NCI-H1436 (cell line): ENCODE results near the gene NCMAP.

Experiments used
- DNase-seq: peaks from one replicate; lab custom pipeline; 2025; lab: John Stamatoyannopoulos, UW

Gene NCMAP

DNA sequence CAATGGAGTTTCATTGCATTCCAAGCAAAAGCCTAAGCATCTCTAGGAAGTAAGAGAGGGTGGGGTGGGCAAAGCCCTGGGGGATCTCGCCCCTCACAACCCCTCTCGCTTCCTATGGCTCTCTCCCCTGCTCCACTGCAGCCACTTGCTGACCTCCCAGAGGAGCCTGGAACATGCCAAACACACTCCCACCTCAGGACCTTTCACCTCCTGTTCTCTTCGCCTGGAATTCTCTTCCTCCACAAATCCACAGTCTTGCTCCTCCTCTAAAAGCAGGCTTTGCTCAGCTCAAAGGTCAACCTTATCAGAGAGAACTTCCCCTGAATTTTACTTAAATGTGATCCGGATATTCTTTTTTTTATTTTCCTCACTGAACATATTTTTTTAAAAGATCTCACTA is 66.3 kb downstream of the NCMAP start:
- no peak for DNase-seq

DNA sequence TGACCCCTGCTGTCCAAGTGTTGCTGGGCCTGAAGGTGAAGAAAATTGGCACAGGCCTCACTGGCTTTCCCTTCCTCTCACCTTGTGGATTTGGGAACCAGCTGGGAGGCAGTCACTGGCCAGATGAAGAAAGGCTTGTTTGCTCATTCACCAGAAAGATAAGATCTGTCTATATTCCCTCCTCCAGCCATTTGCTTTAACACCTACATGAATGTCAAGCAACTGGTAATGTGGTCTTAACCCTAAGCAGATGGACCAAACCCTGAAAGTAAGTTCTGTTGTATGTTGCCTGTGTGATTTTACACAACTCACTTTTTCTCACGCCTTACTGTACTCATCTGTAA is 76.9 kb downstream of the NCMAP start:
- DNase-seq, result no peak

DNA sequence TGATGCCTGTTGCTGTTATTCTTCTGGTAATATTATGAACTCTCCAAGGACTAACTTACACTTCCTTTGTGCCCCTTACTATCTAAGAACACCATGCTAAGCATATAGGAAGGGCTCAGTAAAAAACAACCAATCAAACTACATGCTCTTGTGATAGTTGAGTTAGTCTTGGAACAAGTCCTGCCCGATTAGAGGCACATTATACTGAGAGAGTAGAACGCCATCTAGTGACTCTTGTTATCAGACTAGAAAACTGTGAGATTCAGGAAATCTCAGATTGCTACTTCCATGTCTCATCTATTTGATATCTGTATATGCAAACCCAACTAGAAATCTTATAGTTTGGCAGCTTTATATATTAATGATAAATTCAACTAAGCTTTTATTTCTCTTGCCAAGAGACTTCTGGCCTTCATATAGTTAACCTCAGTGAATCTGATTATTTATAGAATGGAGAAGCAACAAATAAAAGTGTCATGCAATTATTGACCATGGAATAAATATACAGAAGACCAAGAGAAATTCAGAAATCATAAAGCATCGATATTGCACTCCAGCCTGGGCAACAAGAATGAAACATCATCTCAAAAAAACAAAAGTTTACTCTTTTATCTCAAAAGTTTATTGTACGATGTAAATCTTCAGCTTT is 79.4 kb downstream of the NCMAP start:
- peak; percentile 71 for DNase-seq

DNA sequence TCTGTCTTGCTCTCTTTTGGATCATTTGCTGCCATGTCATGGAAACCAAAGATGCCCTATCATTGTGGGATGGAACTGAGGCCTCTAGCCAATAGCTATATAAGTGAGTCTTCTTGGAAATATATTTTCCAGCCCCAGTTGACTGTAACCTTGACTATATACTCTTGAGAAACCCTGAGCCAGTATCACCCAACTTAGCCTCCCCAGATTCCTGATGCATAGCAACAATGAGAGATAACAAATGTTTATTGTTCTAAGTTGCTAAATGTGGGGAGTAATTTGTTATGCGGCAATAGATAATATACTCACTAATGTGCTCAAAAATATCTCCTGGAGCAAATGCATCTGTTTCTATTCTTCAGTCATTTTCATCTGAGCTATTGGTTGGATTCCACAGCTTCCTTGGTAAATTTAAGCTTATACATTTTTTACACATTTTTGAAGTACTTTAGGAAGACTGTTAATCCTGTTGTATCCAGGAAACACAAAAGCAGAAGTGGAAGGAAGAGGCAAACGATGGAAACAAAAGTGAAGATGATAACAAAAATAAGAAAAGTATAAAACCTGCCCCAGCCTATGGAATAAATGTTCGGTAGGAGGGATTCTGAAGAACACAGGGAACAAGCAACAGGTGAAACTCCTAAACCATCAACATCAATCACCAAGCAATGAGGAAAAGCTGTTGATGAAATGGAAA is 80.9 kb downstream of the NCMAP start:
- no peak for DNase-seq

DNA sequence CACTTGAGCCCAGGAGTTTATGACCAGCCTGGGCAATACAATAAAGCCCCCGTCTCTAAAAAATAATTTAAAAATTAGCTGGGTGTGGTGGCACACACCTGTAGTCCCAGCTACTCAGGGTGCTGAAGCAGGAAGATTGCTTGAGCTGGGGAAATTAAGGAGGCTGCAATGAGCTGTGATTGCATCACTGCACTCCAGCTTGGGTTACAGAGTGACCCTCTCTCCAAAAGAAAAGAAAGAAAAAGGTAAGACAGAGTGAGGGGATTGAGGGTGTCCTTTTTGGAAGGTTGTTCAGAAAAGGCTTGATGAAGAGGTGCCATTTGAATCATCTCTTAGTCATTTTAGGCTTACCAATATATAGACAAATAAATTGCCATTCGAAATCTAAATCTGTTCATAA is 83.2 kb downstream of the NCMAP start:
- no peak for DNase-seq

DNA sequence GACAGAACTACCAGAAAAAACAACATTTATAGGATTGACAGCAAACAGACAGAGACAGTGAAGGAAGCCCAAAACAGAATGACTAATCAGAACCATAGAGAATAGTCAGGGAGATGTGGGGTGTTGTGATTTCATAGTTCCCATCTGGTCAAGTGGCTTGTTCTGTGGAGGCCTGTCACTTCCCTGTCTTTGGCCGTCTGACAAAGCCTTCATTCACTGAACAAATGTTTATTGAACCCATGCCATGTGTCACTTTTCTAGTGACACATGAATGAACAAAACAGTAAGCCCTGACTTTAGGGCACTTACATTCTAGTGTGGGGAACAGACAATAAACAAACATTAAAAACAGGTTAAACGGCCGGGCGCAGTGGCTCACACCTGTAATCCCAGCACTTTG is 84.0 kb downstream of the NCMAP start:
- no peak for DNase-seq

DNA sequence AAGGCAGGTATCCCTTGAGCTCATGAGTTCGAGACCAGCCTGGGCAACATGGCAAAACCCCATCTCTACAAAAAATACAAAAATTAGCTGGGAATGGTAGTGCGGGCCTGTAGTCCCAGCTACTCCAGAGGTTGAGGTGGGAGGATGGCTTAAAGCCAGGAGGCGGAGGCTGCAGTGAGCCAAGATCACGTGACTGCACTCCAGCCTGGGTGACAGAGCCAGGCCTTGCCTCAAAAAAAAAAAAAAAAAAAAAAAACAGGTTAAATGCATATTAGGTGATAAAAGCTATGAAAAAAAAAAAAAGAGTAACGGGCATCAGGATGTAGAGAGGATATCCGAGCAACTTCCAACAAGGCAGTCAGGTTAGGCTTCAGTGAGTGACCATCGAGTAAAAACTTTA is 84.4 kb downstream of the NCMAP start:
- DNase-seq, result no peak

DNA sequence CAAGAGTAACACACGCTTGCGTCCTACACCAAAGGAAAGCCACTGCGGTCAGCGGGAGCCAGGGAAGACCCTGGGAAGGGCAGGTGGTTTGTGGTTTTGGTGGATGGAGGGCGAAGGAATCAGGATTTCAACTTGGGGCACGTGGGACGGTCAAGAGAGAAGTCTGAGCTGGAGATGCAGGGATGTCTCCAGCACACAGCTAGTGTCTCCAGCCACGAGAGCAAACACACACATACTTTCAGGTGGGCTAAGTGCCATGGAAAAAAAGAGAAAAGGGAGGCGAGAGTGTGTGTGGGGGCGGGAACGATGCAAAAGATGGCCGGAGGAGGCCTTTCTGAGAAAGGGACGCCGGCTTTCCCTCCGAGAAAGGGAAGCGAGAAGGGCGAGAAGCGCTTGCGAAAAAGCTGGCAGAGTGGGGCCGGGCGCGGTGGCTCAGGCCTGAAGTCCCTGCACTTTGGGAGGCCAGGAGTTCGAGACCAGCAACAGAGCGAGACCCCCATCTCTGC is 85.8 kb downstream of the NCMAP start:
- DNase-seq, result no peak

DNA sequence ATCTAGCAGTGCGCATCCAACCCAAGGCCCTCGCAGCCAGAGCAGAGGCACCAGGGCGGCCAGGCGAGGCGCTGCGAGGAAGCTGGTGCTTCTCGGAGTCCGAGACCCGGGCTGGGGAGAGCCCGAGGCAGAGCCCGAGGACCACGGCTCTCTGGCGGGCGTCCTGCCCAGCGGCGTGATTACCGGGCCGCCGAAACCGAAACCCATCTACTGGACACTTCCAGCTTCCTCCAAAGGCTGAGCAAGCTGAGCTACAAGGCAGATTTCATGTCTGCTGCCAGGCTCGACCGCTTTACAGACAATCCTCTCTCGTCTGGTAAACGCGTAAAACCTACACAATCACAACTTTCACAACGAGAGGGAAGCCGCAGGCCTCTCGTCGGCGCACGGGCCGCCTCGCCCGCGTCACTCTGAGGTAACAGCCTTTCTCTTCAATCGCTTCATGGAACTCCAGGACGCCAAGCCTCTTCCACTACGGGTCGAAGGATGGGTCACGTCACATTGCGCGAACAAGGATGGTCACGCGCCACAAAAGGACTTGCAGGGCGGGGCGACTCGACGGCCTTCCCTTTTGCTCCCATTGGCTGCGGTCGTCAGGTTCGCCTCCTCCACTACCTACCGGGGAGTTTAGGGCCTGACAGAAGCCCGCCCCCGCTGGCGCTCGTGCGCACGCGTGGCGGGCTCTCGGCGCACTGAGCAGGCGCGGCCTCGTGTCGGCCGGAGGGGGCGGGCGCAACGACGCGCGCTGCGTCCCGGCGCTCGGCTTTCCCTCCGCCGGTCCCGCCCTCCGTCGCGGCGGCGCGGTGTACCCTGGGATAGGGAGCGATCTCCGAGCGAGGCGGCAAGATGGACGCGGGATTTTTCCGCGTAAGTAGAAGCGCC is 86.8 kb downstream of the NCMAP start, which contains the start of gene SRRM1:
SRRM1 (plus strand) TSS at position 822 of the 882 bp plus-strand sequence; CDS start at position 847, 25 bp downstream.
- DNase-seq, result peak; percentile 99

DNA sequence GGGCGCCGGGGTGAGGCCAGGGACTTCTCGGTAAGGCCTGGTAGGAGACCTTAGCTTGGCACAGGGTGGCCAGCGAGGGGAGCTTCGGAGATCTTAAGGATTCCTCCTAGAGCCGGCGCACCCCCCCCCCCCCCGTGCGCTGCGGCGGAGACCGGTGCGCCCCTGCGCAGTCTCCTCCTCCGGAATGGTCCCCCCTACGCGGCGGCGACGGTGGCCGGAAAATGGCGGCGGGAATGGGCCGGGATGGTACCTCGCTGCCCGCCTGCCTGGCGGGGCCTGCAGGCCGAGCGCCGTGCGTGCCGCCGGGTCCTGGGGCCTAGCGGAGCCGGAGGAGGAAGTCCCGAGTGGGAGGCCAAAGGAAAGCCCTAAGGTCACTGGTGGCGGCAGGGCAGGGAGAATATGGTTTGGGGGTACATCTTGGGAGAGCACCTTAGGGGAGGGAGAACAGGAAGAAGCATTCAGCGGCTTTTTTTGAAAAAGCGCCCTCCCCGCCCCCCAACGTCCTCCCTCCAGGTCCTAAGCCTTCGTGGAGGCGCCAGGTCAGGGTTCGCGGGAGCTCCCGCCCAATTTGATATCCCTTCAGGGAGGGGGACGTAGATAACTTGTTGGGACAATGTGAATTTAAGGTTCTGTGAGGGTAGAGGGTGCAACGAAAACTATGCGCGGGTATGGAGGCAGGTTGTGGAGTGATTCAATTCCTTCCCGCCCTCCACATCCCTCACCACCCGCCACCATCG is 87.6 kb downstream of the NCMAP start:
- DNase-seq, result no peak

DNA sequence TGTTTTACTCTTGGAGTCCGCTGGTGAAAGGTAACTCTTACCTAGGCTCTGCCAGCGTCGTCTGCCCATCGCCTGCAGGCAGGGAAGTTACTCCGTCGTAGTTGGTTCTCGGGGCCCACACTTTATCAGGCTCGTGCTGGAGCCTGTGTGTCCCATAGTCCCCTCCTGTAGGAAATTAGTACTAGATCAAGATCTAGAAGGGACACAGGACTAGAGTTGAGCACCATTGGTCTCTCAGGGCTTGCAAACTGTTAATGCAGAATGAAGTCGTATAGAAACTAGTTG is 88.2 kb downstream of the NCMAP start:
- peak; percentile 3 for DNase-seq

DNA sequence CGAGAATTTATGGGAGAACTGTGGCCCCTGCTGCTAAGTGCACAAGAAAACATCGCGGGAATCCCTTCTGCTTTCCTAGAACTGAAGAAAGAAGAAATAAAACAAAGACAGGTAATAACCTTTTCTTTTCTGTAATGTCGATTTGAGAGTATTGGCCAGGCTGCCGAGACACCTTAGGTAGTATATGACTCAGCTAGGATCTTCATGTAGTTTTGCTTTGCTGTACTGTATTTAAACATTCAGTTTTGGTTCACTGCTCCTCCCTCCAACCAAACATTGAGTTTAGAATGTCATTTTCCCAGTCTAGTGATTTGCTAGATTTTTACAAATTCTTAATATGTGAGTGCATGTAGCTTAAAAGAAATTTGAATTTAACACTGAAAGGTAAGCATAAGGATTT is 93.0 kb downstream of the NCMAP start:
- DNase-seq, result no peak

DNA sequence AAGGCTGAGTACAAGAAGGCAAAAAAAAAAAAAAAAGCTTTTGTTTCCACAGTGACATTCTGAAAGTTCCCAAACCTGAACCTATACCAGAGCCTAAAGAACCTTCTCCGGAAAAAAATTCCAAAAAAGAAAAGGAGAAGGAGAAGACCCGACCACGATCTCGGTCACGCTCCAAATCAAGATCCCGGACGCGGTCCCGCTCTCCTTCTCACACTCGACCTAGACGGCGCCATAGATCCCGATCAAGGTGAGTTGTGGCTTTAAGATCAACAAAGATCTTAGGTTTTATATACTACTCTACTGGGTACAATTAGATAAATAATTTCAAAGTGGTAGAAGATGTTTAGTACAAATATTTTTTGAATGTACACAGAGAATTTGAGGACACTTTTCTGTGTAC is 96.5 kb downstream of the NCMAP start:
- DNase-seq, result no peak

DNA sequence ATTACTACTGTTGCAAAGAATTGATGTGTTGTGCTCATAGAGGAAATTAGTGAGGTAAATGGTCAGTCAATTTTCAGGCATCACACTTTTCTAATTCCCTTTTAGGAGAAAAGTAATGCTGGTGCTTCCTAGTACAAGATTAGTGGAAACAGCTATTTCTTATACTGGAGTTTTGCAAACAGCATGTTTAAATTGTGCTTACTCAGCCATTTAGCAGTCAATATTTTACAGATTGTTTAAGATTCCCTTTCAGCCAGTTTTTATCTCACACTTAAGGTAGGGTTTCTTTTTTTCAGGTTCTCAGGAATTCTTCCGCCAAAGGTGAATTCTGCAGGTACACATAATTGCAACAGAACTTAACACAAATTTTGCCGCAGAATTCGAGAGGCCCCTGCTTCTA is 98.1 kb downstream of the NCMAP start:
- no peak for DNase-seq

DNA sequence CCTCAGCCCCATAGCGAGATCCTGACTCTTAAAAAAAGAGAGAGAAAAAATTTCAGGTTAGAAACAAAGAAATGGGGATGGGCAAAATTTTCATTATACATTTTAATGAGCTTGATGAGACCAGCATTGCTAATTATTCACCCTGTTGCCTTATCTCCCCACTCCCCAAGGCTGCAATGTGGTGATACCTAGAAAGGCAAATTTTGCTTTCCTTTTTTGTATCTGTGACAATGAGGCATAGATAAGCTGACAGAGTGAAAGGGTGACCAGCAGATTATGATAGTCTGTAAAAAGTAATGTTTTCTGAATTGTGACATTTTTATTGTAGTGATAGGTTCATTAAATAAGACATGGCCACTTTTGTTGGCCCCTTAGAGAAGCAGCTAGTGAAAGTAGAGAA is 100.2 kb downstream of the NCMAP start:
- no peak for DNase-seq

DNA sequence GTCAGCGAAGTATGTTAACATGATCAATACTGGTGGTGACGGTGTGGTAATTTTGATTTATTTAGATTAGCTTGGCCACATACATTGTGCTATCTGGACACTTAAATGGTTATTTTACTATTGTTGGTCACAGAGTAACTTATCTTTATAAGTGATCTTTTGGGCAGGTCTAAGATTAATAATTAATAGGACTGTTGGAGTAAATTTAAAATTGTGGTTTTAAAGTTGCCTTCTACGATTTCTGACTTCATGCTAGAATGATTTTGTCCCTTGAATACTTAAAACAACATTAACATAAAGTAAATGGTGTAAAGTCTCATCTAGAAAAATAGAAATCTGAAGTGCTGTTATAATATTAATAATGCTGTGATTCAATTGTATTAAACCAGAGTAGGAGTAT is 101.9 kb downstream of the NCMAP start:
- no peak for DNase-seq
